GM10248 (cell line): Measurements from ENCODE around the gene ATP10B.

ENCODE experiments used
- CTCF ChIA-PET: fragments of 300-600 bp; sonication (Branson Sonifier 250); formaldehyde crosslinking; extraction: SDS; loops from one replicate; lab custom pipeline; 2021; ENCODE audit warnings: antibody characterized with exemption; lab: Yijun Ruan, JAX
- POLR2A ChIA-PET: fragments of 350-650 bp; sonication (Branson Sonifier 250); formaldehyde crosslinking; extraction: SDS; loops from one replicate; lab custom pipeline; 2020; ENCODE audit warnings: antibody characterized with exemption; lab: Yijun Ruan, JAX
- DNase-seq: peaks from one replicate; pipeline ENCODE4 v3.0.0; 2012; ENCODE audit errors: extremely low spot score
- TF ChIP-seq, protein P1 (sequence below): IDR thresholded peaks from 2 replicates; pipeline ENCODE4 v1.5.1; 2012; ENCODE audit warnings: mild to moderate bottlenecking, low read depth; ENCODE audit errors: extremely low read depth, missing control alignments, control extremely low read depth

The ATP10B gene

DNA sequence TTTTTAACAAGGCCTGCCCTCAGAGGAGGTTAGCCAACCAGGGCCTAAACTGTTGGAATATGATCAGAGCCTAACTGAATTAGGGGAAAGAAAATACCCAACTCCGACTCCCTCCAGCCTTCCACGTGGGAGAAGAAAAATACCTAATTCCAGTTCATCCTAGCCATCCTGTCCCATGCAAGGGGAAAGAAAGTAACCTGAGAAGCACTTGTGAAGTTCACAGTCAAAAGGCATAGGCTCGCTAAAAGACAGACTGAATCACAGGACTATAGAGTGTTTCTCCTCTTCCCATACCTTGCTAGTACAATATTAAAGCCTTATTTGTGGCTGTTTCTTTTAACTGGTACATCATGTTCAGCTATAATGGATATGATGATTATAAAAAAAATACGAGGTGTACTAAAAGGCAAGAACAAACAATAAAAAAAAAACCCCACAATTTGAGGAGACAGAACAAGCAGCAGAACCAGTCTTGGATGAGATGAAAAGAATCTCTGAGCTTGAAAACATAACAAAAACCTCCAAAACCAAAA lies 18.0 kb upstream of the ATP10B start:
- ChIA-PET POLR2A (no interaction called here), CTCF (interaction anchor here (1.6 kb wide), 1 partner anchor 12 kb away, joined by 3 read pairs; no protein-coding TSS in a partner anchor)
- TF ChIP-seq, protein P1, sequence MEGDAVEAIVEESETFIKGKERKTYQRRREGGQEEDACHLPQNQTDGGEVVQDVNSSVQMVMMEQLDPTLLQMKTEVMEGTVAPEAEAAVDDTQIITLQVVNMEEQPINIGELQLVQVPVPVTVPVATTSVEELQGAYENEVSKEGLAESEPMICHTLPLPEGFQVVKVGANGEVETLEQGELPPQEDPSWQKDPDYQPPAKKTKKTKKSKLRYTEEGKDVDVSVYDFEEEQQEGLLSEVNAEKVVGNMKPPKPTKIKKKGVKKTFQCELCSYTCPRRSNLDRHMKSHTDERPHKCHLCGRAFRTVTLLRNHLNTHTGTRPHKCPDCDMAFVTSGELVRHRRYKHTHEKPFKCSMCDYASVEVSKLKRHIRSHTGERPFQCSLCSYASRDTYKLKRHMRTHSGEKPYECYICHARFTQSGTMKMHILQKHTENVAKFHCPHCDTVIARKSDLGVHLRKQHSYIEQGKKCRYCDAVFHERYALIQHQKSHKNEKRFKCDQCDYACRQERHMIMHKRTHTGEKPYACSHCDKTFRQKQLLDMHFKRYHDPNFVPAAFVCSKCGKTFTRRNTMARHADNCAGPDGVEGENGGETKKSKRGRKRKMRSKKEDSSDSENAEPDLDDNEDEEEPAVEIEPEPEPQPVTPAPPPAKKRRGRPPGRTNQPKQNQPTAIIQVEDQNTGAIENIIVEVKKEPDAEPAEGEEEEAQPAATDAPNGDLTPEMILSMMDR: no peak
- DNase-seq: no peak

DNA sequence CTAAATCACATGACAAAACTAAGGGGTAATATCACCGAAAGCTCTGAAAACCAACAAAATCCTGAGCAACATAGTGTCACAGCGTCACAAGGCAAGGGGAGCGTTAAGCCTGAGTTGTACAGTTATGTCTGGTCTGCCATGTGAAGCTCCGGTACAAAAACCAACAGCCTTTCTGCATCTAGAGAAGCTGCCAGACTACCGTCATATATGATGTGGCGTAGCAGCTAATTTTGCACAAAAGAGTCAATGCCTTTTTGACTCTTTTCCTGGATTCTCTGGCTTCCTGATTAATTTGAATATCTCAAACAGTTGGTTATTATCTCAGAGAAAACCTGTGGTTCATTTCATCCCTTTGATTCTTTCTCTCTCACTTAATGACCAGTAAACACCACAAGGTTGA lies 16.0 kb upstream of the ATP10B start:
- no peak for DNase-seq
- TF ChIP-seq, protein P1: no peak
- CTCF ChIA-PET: no interaction called here
- POLR2A ChIA-PET: no interaction called here

DNA sequence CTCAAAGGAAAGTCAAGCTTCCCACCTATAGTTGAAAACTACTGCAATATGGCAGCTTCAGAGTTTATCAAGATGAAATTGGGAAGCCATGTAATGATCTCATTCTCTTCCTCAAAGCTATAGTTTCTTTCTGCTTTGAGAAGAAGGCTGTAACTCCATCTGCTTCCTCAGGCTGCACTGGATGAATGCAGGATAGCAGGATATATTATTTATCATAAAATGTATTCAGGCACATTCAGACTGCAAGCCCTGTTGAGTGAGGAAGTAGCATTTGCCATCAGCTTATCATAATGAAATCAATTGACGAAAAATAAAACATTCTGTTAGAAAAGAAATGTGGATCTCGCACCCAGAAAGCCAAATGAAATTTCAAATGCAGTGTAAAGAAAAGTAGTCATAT lies 560 bp downstream of the ATP10B start:
- ChIA-PET POLR2A (no interaction called here), CTCF (interaction anchor here (1.3 kb wide), 1 partner anchor 40 kb away, joined by 3 read pairs; no protein-coding TSS in a partner anchor)
- DNase-seq: no peak
- TF ChIP-seq, protein P1: no peak

DNA sequence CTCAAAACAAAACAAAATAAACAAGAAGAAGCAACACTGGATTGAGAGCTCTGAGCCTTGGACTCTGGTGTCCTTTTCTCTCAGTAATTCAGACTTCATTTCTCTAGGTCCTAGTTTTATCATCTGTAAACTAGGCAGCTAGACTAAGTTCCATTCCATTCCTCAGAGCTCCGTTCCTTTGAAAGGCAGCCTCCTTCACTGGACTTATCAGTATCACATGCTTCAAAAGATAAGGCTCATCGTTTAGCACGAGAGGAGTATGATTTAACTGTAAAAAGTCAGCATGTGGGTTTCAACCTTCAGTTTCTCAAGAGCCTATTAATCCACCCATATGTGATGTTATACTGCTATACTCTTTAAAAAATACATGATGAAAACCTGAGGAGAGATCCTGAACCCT lies 1.6 kb downstream of the ATP10B start:
- ChIA-PET POLR2A (no interaction called here), CTCF (interaction anchor here (1.3 kb wide), 1 partner anchor 39 kb away, joined by 3 read pairs; no protein-coding TSS in a partner anchor)
- TF ChIP-seq, protein P1: no peak
- DNase-seq: no peak

DNA sequence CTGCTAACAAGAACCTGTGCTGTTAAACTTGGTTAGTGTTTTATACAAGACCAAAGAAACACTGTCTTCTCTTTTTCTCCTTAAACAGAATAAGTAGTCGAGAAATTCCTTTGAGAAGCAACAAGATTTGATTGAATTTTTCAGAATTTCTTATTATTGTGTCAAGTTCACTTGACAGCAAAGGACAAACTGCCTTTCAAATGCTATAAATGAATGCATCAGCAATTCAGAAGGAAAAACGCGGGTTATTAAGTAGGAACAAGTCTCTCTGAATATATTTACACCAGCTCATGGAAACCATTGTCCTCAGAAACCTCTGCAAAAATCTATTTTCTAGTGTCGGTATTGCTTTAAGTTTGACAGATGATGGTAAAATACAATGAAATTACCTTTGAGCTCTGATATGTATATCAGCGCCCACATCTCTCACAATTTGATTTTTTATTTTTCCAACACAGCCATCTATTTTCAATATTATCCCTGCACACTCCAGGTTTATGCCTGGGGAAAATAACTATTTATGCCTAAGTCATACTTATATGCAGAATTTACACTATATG lies 4.4 kb downstream of the ATP10B start:
- TF ChIP-seq, protein P1: no peak
- ChIA-PET CTCF (interaction anchor here (1.5 kb wide), 1 partner anchor 11 kb away, joined by 7 read pairs; no protein-coding TSS in a partner anchor), POLR2A (no interaction called here)
- DNase-seq: no peak

DNA sequence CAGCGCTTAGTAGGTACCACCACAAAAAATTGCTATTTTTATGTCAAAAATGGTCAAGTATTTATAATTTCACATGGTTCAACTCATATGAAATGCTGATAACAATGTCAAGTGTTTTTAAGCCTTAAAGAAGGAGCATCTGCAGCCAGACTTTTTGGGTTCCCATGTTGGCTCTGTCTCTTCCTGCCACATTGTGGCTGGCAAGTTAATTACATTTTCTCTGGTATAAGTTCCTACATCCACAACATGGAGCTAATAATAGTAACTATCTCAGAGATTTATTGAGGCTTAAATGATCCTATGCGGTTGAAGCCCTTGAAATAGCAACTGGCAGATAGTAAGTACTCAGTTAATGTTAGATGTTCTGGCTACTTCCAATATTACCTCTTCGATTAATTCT lies 5.4 kb downstream of the ATP10B start:
- ChIA-PET CTCF (interaction anchor here (1.5 kb wide), 1 partner anchor 10 kb away, joined by 7 read pairs; no protein-coding TSS in a partner anchor), POLR2A (no interaction called here)
- no peak for DNase-seq
- TF ChIP-seq, protein P1: no peak

DNA sequence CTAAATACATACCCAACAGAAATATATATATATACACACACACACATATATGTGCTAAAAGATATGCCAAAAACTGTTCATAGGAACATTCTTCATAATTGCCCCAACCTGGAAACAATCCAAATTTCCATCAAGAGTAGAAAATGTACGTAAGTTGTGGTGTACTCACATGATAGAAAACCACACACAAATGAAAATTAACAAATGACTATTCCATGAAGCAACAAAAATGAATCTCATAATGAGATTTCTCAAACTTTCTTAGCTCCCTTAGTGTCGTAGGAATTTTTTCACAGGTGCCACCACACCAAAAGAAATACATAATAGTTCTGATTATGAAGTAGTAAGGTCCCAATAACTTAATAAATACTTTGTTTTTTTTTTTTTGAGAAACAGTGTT lies 7.8 kb downstream of the ATP10B start:
- CTCF ChIA-PET: no interaction called here
- no peak for DNase-seq
- POLR2A ChIA-PET: no interaction called here
- TF ChIP-seq, protein P1: no peak
